ENCODE measurements around the gene DPP8.
A peak's percentile ranks its signal among the peaks of the same experiment; 100 is the strongest.
"Not testable (repeated sequence)": the region's sequence is repeated elsewhere in the genome, so short reads cannot be mapped to it uniquely, and the experiment has no call there.

The DPP8 gene

DNA sequence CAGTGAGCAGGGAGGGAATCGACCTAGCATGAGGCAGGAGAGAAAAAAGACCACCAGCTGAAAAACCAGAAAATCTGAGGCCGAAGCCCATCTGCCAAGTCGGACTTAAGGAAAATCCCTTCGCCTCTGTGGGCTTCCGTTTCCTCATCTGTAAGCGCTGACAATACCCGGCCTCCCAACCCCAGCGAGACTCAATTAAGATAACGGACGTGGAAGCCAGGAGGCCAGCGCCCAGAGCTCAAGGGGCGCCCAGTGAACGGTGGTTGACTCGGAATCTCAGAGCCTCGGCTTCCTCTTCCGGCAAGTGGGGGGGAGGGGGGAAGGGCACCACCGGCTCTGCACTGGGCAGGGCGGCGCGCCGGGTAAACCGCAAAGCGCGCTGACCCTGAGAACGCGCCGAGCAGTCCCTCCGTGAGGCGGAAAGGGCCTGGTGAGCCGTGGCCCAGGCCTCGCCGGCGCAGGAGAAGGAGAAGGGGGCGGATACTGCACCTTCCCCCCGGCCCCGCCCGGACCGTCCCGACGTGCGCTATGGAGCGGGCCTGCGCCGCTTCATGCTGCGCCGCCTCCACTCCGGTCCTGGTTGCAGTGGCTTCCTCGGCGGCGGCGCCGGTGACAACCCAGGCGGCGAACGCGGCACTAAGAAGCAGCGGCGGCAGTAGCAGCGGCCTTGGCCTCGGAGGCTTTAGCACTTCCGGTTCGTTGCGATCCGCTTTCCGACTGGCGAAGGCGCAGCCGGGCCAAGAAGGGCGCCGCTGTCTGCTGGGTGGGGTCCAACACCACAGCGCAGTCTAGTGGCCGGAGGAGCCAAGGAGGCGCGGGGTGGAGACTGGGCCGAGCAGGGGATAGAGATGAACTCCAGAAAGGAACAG is at the start of gene DPP8:
Gene DPP8 (minus strand): TSS at position 693 of the 869 bp plus-strand sequence. CDS start 5,136 bp downstream, outside the sequence.
- DNase-seq, result peak; percentile 92

DNA sequence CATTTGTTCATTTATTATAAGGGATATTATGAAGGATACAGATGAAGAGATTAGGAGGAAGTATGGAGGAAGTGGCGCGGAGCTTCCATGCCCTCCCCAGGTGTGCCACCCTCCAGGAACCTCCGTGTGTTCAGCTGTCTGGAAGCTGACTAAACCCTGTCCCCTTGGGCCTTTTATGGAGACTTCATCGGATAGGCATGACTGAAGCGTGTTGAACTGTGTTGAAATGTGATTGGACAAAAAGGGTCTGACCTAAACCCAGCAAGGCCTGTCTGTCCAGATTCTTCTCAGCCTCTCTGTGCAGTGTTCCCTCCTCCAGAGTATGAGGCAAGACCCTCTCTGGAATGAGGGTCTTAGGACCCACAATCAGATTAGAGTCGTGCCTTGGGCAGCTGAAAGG is 44.4 kb upstream of the DPP8 start:
- DNase-seq, result no peak

DNA sequence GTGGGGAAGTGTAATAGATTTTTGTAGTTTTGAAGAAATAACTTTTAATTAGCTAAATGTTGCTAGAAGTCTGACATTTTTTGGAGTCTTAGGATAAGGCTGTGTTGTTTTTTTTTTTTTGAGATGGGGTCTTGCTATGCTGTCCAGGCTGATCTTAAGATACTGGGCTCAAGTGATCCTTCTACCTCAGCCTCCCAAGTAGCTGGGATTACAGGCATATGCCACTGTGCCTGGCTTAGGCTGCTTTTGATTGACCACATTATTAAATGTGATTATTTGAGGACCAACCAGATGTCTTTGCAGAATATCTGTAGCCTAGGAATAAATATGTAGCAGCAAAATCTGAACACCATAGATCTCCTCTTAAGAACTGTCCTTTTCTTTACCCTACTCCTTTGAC is 42.5 kb upstream of the DPP8 start:
- DNase-seq, result no peak

DNA sequence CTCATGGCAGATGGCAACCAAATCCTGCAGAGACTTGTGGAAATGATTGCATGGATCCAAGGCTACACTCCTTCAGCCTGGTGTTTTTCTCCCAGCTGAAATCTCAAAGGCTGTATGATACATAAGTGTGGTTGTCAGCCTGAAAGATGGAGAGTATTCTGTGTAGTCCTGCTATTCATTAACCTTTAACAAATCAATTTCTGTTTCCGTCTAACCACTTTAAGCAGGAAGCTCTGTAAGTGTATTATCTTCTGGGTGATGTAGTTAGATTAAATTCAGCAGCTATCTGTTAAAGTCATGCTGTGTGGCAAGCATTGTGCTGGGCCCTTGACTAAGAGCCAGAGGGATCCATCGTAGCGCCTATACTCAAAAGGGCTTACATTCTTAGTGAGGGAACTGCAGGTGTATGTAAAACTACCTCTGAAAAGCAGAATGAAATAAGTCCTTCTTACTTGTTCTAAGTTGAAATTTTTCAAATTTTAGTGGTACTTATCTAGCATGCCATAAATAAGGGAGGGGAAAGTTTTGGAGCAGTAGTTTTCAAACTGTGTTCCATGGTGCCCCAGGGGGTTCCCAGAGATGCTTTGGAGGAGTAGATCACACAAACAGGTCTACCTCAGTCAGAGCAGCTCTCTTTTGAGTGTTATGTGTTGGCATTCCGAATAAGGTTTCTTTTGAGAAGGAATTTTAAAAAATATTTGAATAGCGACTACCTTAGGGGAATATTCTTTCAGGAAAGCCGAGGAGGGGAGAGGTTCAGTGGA is 41.7 kb upstream of the DPP8 start:
- DNase-seq, result no peak

DNA sequence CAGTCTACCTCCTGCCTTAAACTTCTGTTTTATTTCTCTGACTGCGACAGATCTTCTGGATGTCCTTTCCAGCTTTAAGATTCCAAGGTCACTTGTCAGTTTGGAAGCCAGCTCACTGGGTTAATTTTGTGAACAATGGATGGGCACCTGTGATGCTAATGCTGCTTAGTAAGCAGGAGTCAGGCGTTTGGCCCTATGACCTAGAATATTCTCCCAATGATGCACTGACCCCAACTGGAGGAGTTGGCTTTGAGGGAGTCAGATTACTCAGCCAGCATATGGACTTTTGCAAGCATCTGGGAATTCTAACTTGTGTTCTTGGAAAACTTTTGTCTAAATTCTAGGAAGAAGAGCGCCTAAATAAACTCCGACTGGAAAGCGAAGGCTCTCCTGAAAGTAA is 40.8 kb upstream of the DPP8 start:
- DNase-seq, result no peak

DNA sequence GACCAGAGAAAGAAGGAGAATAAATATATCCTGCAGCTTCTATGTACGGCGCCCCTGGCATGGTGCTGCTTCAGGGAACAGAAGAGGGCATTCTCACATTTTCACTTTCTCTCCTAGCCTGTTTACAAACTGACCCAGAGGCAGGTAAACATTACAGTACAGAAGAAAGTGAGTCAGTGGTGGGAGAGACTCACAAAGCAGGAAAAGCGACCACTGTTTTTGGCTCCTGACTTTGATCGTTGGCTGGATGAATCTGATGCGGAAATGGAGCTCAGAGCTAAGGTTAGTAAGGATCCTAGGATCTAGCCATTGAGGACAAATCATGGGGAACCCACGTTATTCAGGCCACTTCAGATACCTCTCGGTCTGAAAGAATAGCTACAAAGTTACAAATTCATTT is 39.1 kb upstream of the DPP8 start:
- DNase-seq, result no peak

DNA sequence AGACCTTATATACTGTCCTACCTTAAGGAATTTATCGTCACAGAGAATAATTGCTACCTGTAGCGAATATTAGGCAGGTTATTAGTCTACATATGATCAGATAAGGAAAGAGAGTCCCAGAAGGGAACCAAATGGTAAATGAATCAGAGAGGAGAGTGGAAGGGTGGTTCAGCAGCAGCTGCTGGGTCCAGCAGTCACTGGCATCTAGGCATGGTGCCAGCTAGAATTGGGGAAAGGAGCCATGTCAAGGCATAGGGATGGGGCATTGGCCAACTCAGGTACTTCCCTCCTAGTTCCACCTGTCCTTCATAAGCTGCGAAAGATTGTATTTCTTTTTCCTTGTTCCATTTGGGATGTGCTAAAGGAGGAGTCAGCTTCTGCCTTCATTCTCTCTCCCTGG is 36.2 kb upstream of the DPP8 start:
- no peak for DNase-seq

DNA sequence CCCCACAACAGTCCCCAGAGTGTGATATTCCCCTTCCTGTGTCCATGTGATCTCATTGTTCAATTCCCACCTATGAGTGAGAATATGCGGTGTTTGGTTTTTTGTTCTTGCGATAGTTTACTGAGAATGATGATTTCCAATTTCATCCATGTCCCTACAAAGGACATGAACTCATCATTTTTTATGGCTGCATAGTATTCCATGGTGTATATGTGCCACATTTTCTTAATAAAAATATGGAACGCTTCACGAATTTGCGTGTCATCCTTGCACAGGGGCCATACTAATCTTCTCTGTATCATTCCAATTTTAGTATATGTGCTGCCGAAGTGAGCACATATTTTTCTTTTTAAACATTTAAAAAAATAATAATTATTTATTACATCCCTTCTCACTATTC is 35.4 kb upstream of the DPP8 start:
- DNase-seq, result not testable (repeated sequence)

DNA sequence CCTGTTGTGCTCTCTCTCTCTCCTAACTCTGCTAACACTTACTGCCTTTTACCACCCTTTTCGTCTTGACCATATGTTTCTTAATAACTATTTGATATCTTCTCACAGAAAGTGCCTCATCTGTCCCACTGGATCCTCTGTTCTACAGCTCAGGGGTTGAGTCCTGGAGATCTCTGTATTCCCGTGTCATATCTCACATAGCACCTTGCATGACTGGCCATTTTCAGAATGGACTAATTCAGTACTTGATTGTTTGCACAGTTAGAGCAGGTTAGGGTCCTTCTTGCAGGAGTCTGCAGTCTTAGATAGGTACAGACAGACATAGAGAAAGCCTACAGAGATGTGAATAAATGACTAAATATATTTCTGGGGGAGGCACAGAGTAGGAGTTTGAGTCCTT is 33.7 kb upstream of the DPP8 start:
- no peak for DNase-seq

DNA sequence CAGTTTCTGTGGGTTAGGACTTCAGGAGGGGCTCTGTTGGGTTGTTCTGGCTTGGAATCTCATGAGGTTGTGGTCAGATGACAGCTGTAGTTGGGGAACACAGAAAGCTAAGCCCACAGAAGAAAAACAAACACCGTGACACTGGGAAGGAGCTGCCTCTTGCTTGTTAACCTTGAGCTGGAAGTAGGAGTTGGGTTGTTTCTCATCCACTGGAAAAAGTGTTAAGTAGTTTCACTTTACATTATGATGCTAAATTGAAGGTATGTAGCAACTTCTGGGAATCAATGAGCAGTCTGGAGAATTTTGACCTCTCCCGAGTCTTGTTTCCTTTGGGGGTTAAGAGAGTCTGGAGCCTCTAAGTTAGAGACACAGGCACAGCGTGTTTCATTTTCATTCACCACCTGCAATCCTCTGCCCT is 33.2 kb upstream of the DPP8 start:
- DNase-seq, result no peak

DNA sequence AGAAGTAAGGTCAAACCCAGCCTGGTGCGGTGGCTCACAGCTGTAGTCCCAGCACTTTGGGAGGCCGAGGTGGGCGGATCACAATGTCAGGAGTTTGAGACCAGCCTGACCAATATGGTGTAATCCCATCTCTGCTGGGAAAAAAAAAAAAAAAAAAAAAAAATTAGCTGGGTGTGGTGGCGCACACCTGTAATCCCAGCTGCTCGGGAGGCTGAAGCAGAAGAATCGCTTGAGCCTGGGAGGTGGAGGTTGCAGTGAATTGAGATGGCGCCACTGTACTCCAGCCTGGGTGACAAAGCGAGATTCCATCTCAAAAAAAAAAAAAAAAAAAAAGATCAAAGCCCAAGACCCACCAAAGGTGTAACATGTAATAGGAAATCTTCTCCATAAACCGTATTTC is 31.8 kb upstream of the DPP8 start:
- not testable (repeated sequence) for DNase-seq

DNA sequence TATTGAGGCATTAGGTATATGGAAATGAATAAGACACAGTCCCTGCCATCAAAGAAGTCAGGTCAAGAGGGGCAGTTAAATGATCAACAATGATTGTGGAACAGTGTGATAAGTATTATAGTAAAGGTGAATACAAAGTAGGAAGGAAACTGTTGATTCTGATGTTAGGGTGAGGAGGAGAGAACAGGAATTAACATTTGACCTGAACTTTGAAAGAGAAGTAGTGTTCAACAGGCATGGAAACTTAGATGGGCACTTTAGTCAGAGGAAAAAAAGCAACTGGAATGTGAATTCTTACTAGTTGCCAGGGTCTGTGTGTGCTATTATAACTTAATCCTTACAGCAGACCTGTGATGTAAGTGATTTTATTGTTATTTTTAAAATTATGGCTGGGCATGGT is 30.4 kb upstream of the DPP8 start:
- no peak for DNase-seq

DNA sequence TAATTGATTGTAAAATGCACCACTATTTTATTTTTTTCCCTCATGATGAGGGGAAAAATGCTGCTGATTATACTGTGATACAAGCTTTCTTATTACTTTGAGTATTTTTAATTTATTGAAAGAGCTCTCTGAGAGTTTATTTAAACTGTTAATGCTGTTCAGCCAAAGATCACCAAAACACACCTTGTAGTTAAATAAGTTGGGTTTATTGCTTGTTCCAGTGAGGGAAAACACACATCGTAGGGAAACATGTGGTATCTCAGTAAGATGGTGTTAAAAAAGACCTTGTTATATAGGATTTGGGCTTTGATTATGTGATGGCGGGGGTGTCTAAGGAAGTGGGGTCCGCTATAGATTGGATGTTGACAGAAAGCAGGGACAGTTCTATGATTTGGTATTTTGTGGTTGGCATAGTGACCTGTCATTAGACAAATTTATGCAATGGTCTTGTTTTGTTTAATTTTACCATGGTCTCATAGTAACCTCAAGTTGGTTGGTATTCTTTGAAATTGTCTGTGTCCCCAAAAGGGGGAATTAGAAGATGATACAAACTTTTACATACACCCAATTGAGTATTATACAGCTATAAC is 23.8 kb upstream of the DPP8 start:
- DNase-seq, result no peak

DNA sequence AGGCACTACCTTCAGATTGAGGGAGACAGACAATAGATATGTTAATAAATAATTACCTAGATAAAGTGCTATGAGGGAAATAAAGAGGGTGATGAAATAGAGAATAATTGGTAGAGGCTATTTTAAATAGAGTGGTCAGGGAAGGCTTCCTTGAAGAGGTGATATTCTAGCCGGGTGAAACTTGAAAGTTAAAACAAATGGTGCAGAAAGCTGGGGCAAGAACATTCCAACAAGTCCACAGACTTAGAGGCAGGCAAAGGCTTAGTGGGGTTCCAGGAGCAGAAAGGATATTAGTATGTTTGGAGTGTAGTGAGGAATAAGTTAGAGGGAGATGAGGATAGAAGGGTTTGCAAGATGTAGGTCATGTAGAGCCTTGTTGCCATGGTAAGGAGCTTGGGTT is 22.8 kb upstream of the DPP8 start:
- no peak for DNase-seq

DNA sequence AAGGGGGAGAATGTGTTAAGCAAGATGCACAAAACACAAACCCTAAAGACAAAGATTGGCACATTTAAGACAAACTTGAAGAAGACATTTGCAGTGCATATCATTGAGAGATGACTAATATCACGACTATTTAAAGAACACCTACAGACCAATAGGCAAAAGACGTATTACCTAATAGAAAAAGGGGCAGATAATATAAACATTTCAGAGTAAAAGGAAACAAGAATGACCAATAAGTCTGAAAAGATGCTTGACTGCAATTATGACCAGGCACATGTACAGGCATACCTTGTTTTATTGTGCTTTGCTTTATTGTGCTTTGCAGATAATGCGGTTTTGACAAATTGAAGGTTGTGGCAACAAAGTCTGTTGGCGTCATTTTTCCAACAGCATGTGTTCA is 17.7 kb upstream of the DPP8 start:
- DNase-seq, result no peak

DNA sequence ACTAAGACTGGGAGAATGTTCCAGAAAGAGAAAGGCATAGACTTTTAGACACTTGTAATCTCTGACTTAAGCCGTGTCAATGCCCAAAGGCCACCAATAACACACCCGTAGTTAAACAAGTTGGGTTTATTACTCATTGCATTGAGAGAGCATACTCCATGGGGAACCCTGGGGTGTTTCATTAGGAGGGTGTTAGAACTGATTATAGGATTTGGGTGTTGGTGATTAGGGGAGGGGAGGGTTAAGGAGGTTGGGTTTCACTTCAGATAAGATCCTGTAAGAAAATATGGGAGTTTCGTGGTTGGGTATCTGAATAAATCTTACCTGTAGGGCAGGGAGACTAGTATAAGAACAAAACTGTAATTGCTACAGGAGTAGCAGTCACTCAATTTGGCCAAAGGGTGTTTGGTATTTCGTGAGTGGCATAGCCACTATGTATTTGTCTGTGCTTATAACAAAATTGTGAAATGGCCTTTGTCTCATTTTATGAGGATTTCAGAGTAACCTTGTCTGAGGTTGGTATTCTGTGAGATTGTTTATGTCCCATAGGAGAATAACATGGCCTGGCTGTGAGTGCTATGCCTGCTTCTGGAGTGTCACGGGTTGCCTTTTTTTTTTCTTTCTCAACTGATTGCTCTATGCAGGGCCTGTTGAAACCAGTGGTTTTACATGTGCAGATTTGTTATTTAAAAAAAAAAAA is 15.7 kb upstream of the DPP8 start:
- DNase-seq, result no peak

DNA sequence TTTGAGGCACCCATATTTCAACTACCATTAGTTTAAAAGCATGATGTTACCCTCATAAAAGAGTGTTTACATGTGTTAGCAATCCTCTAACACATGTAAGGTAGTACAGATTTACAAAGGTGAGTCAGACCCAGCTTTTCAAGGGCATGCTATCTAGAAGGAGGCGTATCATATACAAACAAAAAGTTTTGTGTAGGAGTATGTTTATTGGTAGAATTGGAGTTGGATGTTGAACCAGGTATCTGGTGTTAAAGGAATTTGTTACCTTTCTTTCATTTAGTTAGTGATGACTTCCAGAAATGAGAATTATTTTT is 15.2 kb upstream of the DPP8 start:
- no peak for DNase-seq

DNA sequence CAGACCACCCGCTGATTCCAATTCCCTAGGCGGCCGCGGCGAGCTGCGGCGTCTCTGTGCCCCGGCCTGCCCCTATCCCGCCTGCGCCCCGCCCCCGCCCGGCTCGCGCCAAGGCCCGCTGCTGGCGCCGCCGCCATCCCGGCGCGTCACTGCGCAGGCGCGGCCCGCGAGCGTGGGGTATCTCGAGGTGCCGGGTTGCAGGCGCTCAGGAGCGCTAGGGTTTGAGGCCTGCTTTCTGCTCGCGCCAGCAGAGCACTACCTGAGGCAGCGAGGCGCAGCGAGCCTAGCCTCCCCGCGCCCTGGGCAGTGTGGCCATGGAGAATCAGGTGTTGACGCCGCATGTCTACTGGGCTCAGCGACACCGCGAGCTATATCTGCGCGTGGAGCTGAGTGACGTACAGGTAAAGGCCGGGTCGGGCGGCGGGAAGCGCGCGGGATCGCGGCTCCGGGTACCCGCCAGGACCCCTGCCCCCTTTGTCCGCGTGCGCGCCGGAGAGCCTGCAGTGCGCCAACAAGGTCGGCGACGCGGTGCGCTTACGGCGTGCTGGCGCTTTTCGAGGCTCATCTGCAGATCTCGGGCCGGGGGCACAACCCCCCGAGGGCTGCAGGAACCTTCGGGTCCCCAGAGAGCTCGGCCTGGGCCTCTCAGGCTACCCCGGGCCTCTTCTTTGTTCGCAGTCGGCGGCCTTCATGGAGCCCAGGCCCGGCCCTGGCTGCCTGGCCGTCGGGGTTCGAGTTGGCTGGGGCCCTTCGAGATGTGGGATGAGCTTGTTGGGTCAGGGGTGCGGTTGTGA is 13.0 kb upstream of the DPP8 start, which contains the start of gene HACD3:
Gene HACD3 (plus strand): TSS at position 146 of the 794 bp plus-strand sequence. CDS start 169 bp downstream, at position 315.
- DNase-seq, result peak; percentile 95

DNA sequence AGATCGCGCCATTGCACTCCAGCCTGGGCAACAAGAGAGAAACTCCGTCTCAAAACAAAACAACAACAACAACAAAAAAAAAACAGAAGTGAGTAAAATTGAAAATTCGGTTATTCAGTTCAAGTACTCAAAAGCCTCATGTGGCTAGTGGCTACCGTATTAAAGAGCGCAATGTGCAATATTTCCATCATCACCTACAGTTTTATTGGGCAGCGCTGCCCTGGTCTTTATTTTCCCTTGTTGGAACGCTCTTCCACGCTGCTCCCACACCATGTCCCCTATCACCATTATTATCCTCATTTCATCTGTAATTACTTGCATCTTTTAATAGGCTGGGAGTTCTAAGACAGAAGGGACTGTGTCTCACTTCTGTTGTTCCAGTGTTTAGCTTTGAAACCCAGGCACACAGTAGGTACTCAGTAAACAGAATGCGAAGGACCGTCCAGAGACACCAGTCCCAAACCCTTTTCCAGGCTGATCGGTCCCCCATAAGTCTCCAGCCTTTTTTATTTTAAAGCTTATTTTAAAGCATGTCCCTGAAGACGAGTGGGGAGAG is 12.4 kb upstream of the DPP8 start:
- DNase-seq, result no peak

DNA sequence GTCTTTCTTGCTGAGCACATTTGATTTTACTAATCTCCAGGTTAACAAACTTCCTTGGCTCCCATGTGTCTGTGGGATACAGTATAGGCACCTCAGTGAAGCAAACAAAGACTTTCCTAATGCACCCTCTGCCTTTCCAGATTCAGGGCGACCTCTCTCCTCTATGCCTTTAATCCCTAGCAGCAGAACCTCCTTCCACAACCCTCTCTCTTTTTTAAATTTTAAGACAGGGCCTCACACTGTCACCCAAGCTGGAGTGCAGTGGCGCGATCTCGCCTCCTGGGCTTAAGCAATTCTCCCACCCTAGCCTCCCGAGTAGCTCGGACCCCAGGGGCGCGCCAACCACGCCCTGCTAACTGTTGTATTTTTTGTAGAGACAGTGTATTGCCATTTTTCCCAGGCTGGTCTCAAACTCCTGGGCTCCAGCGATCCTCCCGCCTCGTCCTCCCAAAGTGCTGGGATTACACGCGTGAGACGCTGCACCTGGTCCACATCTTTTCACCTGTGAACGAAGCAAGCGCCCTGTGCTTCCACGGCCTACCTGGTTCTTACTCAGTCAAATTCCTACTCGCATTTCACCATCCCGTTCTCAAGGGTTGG is 11.1 kb upstream of the DPP8 start:
- no peak for DNase-seq

DNA sequence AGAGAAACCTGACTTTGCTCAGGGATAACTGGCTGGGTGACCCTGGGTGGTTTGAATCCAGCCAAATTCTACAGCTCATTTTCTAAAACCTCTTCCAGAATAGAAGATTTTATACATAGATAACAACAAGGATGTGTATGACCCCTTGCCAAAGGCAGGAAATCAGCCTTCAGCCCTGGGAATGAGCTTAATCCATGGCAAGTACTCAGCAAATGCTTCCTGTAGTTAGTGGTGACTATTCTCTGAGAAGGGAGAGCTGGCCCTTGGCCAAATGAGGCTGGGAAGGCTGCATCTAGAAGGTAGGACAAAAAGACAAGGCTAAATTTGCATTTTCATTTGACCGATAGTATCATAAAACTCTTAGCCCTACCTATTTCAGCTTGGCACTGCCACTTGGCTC is 8.1 kb upstream of the DPP8 start:
- no peak for DNase-seq

DNA sequence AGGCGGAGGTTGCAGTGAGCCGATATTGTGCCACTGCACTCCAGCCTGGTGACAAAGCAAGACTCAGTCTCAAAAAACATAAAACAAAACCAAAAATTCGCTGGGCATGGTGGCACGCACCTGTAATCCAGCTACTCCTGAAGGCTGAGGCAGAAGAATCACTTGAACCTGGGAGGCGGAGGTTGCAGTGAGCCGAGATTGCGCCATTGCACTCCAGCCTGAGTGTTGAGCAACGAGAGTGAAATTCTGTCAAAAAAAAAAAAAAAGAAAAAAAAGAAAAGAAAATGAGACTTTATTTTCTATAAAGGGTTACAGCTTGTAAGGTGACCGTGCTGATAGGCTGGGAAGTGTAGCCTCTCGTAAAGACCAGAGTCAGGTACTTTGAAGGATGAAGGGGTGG is 6.7 kb upstream of the DPP8 start:
- DNase-seq, result no peak
